ENCODE results near the gene RFTN1.

GRCh38 chr3:16482770-16483531 lies 30.5 kb downstream of the RFTN1 start:
- TF ChIP-seq CTCF (IDR thresholded peaks at IDR 0.05): no peak
- TF ChIP-seq POLR2A (IDR thresholded peaks at IDR 0.05): no peak

Data from testis (tissue), 2 donors.